Bronchial epithelial cell (primary cell): ENCODE measurements around the gene MGRN1. TPM values are rescaled to one million over a fixed set of nuclear protein-coding genes. Genes with fewer than 3 reads are reported as not detected.
"Not testable (repeated sequence)": the region's sequence is repeated elsewhere in the genome, so short reads cannot be mapped to it uniquely, and the experiment has no call there.

Source experiments
- DNase-seq: peaks from one replicate; pipeline ENCODE4 v3.0.0-alpha.2; 2010; ENCODE audit warnings: low read depth
- FAIRE-seq: peaks from 2 replicates; lab custom pipeline; 2011; peaks lifted over from hg19 to GRCh38; lab: Jason Lieb, UNC
- H3K27me3 ChIP-seq: 2 replicates; pipeline ENCODE4 v1.5.1; 2011; ENCODE audit warnings: low read length; ENCODE audit not compliant: control insufficient read depth, insufficient read depth
- H3K36me3 ChIP-seq: 2 replicates; pipeline ENCODE4 v1.5.1; 2011; ENCODE audit warnings: low read length; ENCODE audit not compliant: control insufficient read depth, insufficient read depth
- H3K4me3 ChIP-seq: 2 replicates; pipeline ENCODE4 v1.5.1; 2011; ENCODE audit warnings: mild to moderate bottlenecking, low read depth, low read length, control low read depth
- total RNA-seq: library from RNA; depleted of rRNA; stranded (reverse); fragments of >200 nt; gene quantifications from 2 replicates; pipeline ENCODE4 v1.2.1, GENCODE V29; 2014
- TF ChIP-seq, protein P1 (sequence below): IDR thresholded peaks from 2 replicates; pipeline ENCODE4 v1.5.1; 2011; ENCODE audit warnings: mild to moderate bottlenecking, moderate library complexity, low read length, control low read depth, inconsistent platforms; ENCODE audit not compliant: insufficient read depth, severe bottlenecking

Gene MGRN1
- total RNA-seq, 1 donor from 2014 or later = 6.1 TPM

DNA sequence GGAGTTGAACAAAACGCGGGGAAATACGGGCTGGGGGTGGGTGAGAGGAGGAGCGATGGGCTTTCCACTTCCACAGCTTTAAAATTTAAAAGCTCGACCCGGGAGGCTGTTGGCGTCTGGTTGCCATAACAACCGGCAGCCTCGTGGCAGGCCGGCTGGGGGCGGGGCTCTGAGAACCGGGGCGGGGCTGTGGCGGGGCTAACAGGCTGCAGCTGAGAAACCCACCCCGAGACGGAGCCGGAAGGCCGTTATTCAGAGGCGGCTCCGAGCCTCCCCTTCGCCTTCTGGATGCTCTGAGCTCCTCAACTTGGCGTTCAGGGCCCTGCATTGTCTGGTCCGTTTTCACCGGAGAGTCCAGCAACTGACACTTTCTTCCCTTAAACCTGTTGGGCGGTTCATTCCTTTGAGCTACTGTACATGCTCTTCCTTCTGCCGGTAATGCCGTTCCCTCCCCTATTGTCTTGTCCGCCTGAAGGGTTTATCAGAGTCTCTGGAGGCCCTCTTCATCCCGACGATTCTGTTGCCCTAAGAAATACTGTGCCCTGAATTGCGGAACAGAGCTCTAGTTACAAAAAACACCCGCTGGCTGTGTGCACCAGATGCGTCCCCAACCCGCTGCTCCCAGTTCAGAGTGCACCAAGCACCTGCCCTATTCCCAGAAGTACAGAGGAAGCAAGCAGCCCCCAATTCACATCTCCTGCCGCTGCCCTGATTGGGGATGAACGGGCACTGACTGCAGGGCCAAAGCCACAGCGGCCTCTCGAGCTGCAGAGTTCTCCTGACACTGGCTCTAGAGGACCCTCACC is 110.3 kb downstream of the MGRN1 start:
- TF ChIP-seq, protein P1, sequence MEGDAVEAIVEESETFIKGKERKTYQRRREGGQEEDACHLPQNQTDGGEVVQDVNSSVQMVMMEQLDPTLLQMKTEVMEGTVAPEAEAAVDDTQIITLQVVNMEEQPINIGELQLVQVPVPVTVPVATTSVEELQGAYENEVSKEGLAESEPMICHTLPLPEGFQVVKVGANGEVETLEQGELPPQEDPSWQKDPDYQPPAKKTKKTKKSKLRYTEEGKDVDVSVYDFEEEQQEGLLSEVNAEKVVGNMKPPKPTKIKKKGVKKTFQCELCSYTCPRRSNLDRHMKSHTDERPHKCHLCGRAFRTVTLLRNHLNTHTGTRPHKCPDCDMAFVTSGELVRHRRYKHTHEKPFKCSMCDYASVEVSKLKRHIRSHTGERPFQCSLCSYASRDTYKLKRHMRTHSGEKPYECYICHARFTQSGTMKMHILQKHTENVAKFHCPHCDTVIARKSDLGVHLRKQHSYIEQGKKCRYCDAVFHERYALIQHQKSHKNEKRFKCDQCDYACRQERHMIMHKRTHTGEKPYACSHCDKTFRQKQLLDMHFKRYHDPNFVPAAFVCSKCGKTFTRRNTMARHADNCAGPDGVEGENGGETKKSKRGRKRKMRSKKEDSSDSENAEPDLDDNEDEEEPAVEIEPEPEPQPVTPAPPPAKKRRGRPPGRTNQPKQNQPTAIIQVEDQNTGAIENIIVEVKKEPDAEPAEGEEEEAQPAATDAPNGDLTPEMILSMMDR = no peak
- DNase-seq = peak; percentile 45
- Histone ChIP-seq H3K27me3 (no peaks in the 10 kb centered on the region), H3K36me3 (peaks cover 2% of the 10 kb centered on the region), H3K4me3 (peak overlapping the region; percentile 98)
- no peak for FAIRE-seq

DNA sequence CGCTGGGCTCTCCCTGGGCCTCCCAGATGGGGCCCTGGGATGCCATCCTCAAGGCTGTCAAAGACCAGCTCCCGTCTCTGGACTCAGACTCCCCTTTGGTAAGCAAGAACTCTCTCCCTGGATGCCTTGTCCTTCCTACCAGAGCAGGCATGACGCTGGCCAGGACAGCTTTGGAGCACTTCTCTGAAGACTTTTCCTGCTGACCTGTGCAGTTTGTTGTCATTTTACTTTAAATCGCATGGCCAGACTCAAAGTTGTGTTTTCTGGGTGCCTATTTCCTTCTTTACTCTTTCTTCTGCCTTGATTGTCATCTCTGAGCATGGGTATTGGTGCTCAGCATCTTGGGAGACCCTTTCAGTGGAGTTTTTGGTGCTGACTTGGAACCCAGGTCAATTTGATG is 111.9 kb downstream of the MGRN1 start:
- Histone ChIP-seq H3K4me3 (no peak overlapping the region), H3K36me3 (no peaks in the 10 kb centered on the region), H3K27me3 (no peaks in the 10 kb centered on the region)
- no peak for FAIRE-seq
- TF ChIP-seq, protein P1 = no peak
- no peak for DNase-seq

DNA sequence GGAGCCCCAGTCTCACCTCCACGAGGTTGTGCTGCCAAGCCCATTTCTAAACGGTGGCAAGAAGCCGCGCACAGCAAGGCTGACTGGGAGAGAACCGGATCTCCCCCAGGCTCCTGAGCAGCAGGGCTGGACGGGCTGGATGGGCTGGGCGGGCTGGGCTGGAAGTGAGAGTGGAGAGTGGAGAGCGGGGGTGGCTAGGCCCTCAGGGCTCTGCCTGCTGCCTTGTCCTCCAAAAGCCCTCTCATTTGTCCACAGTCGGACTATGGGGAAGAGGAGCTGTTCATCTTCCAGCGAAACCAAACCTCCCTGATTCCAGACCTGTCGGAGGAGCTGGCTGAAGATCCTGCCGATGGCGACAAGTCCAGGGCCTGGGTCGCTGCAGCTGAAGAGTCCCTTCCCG is 112.9 kb downstream of the MGRN1 start:
- H3K36me3 ChIP-seq = no peaks in the 10 kb centered on the region
- H3K4me3 ChIP-seq = no peak overlapping the region
- DNase-seq (no peak), FAIRE-seq (no peak)
- TF ChIP-seq, protein P1 = no peak
- H3K27me3 ChIP-seq = no peaks in the 10 kb centered on the region

DNA sequence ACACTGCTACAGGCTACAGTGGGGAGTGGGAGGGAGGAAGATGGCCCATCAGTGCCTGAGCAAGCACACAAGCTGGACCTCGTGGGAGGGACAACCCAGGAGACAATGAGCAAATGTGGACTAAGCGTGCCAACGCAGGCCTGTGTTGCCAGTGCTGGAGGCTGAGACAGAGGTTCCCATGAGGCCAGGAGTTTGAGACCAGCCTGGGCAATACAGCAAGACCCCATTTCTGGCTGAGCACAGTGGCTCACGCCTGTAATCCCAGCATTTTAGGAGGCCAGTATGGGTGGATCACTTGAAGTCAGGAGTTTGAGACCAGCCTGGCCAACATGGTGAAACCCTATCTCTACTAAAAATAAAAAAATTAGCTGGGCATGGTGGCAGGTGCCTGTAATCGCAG is 113.7 kb downstream of the MGRN1 start:
- not testable (repeated sequence) for H3K36me3 ChIP-seq, FAIRE-seq, H3K27me3 ChIP-seq, H3K4me3 ChIP-seq, DNase-seq

Other genes starting within 250 kb of the MGRN1 start
- gene CORO7, start 208.2 kb upstream of the MGRN1 start, total RNA-seq = 7.6 and 15.6 TPM in 2 replicates
- gene DNAJA3, start 199.0 kb upstream of the MGRN1 start, total RNA-seq = 62.9 and 74.8 TPM in 2 replicates
- 62.7 and 69.4 TPM in 2 replicates for gene NMRAL1, start 150.2 kb upstream of the MGRN1 start, total RNA-seq
- gene HMOX2, start 148.4 kb upstream of the MGRN1 start, total RNA-seq = 66.1 and 92.7 TPM in 2 replicates
- gene CDIP1, start 86.1 kb upstream of the MGRN1 start, total RNA-seq = 7.4 and 9.5 TPM in 2 replicates
- gene C16orf96, start 68.5 kb upstream of the MGRN1 start, total RNA-seq = not detected in 2 replicates
- gene UBALD1, start 9.9 kb upstream of the MGRN1 start, total RNA-seq = 3.7 and 4.7 TPM in 2 replicates
- gene NUDT16L1, start 68.7 kb downstream of the MGRN1 start, total RNA-seq = 21.1 and 34.8 TPM in 2 replicates
- 13.3 and 16.8 TPM in 2 replicates for gene ANKS3, start 109.4 kb downstream of the MGRN1 start, total RNA-seq
- under 0.01 and 0.26 TPM in 2 replicates for gene DNAAF8, start 109.7 kb downstream of the MGRN1 start, total RNA-seq
- gene ZNF500, start 142.3 kb downstream of the MGRN1 start, total RNA-seq = 5.8 TPM in 2 replicates
- gene SEPTIN12, start 163.5 kb downstream of the MGRN1 start, total RNA-seq = not detected in 2 replicates
- 0.79 and 9.0 TPM in 2 replicates for gene SMIM22, start 170.5 kb downstream of the MGRN1 start, total RNA-seq
- 16.1 and 19.8 TPM in 2 replicates for gene ROGDI, start 177.8 kb downstream of the MGRN1 start, total RNA-seq
- gene GLYR1, start 222.5 kb downstream of the MGRN1 start, total RNA-seq = 31.1 and 35.5 TPM in 2 replicates
- 17.6 and 21.8 TPM in 2 replicates for gene UBN1, start 222.7 kb downstream of the MGRN1 start, total RNA-seq